Gastroesophageal sphincter (tissue), 3 donors: Measurements from ENCODE around the gene INTS2.

ENCODE experiments used
- CTCF ChIP-seq, 4 experiments: fragments of 200-600 bp in 2 of 4; fragments of 450-650 bp in 2 of 4; sonication (generic) in 1 of 4; IDR thresholded peaks; one replicate each; pipeline ENCODE4 v1.5.1; 2017 to 2019; ENCODE audit warnings: antibody characterized with exemption in 4 of 4, mild to moderate bottlenecking in 2 of 4, moderate library complexity in 2 of 4
- EP300 ChIP-seq: sonication (generic); formaldehyde crosslinking; IDR thresholded peaks from one replicate; pipeline ENCODE4 v1.6.1; 2017; ENCODE audit warnings: antibody characterized with exemption, mild to moderate bottlenecking
- POLR2A ChIP-seq, 2 donors: fragments of 450-650 bp; IDR thresholded peaks; one replicate each; pipeline ENCODE4 v1.6.1; 2017; ENCODE audit warnings: antibody characterized with exemption in 2 of 2, mild to moderate bottlenecking in 2 of 2, moderate library complexity in 1 of 2
- POLR2AphosphoS5 ChIP-seq: sonication (generic); formaldehyde crosslinking; IDR thresholded peaks from one replicate; pipeline ENCODE4 v1.6.1; 2017; ENCODE audit warnings: antibody characterized with exemption

- TF ChIP-seq CTCF (IDR thresholded peaks at IDR 0.05) (no peak), EP300 (no peak), POLR2A (IDR thresholded peaks at IDR 0.05) (no peak), POLR2AphosphoS5 (no peak)
Observed at GRCh38 chr17:61846088-61846487, 81.7 kb downstream of the INTS2 start.
